GM18517 (cell line): ENCODE data around the gene PTPRD.

Source experiments
- ATAC-seq: cut with Tn5 transposase; IDR thresholded peaks from one replicate; pipeline ENCODE4 v1.9.1; 2021; ENCODE audit warnings: mild to moderate bottlenecking, moderate library complexity; ENCODE audit not compliant: unreplicated experiment

Gene PTPRD

DNA sequence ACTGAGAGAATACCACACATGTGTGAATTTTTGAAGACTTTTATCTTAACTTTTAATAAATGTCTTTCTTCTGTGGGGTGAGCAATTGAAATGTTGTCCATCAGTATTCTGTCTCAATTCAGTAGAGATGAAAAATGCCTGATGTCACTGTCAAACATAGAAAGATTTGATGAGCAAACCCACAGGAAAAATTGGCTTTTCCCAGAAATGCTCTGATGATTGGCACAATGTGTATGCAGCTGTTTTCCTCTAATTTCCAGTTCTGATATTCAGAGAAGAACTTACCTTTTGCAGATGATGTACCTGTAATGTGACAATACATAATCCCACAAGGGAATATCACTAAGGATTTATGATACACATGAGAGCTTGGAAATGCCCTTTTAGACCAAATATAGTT lies 340.0 kb downstream of the PTPRD start:
- ATAC-seq, result no peak

DNA sequence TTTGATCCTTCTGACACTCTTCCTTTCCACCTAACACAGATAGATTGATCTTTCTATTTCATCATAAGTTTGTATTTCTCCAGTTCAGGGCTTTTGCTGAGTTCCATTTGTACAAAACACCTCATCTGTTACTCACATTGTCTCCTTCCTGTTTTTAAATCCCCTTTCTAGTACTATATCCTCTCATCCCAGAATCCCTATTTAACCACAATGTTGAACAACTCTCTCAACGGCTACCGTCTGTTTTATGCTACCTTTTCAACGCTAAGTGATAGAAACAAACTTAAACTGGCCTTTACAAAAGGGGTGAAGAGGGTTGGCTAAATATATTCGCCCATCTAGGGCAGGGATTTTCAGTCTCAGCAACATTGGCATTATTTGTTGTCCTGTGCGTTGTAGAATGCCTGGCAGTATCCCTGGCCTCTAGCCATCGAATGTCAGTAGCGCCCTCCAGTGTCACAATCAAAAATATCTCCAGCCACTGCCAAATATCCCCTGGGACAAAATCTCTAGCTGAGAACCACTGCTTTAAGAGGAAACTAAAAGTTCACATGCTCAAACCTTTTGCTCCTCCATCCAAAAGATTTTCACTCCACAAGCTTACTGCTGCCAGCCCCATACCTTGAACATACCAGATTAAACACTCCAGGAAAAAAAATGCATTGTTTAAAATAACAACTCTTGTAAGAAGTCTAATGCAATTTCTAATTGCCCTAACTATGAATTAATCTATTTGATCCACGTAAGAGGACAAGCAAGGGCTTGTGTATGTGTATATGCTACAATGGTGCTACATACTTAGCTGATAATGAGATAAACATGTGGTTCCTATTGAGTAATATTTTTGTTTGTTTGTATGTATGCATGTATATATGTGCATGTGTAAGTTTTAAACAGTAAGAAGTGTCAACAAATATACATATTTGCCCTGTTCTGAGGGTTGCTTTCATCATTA lies 344.0 kb downstream of the PTPRD start:
- ATAC-seq, result no peak

DNA sequence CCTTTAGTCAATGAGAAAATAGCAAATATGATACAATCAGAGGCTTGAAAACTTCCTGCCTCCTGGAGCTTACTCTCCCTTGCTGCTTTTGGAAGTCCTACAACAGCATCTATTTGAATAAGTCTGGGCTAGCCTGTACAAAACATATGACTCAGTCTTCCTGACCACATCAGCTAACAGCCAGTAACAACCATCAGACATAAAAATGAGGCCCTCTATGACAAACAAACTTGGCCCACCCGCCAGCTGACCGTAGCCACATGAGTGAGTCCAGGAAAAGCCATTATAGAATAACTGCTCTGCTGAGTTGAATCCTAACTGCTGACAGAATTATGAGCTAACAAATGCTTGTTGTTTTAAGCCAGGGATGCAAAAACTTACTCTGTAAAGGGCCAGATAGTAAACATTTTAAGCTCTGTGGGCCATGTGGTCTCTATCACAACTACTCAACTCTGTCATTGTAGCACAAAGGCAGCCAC lies 347.6 kb downstream of the PTPRD start:
- ATAC-seq, result no peak

DNA sequence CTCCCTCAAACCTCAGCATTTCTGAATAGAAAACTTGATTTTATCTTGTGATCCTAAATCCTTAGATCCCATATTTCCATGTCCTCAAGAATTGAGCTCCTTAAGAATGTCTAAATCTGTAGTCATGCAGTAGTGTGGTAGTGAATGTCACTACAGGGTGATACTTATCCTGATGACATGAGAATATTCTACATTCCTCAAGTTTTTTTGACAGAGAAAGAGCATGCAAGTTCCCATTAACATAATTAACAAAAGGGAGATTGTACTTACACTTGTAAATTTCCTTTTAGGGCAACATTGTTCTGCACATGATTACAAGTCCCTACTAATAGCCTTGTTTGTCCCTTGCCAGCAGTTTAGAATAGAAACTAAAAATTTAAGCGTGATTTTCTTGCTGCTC lies 352.3 kb downstream of the PTPRD start:
- no peak for ATAC-seq

DNA sequence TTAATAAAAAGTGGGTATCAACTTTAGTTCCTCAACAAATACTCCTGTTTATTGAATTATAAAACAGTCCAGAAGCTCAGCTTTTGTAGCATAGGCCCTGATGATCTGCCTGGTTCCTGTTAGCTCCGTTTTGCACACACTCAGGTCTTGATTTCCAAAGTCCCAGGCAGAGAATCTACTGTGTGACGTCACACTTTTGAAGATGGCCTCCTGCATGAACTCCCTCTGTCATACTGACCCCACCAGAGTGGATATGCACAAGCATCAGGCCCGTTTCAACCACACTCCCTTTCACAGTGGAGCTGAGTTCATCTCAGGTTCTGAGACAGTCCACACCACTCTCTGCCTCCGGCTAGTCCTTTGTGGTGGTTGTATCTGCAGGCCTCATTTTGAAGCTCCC lies 353.1 kb downstream of the PTPRD start:
- ATAC-seq, result no peak

DNA sequence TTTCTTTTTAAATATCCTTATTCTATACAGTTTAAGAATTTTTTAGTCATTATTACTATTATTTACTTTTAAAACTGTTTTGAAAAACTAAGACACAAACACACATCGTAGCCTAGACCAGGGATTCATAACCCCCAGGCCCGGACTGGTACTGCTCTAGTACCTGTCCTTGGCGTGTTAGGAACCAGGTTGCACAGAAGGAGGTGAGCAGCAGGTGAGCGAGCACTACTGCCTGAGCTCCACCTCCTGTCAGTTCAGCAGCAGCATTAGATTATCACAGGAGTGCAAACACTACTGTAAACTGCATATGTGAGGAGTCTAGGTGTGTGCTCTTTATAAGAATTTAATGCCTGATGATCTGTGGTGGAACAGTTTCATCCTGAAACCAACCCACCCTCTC lies 357.0 kb downstream of the PTPRD start:
- ATAC-seq, result no peak

DNA sequence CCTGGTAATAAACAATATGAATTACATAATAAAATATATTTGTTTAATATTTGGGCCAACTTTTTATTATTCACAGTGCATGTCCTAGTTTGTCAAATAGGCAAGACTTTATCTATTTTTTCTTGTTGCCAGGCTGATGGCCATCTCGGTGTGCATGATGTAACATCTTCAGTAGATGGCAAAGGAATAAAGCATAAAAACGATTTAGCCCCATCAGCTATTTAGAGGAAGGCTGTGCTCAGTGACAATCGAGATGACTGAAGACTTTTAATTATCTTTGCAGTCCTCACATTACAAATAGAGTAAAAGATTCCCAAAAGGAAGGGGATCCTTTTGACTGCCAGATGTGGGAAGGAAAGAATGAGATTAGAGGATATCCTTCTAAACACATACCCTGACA lies 358.5 kb downstream of the PTPRD start:
- no peak for ATAC-seq

DNA sequence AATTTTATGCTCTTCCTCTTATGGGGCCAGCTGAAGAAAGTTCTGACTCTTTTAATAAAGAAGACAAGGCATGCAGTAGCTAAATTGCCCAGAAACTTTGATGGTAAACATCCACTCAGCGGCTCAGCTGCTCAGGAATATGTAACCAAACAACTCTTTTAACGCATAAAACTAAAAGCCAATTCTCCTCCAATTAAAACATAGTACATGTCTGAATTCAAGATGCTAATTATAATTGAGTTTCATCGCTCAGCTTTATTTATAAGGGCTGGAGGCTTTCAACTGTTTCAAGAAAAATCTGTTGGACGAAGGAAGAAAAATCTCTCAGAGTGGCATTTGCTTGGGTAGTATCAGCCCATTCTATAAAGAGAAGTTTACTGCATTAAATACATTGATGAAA lies 359.5 kb downstream of the PTPRD start:
- ATAC-seq, result no peak

DNA sequence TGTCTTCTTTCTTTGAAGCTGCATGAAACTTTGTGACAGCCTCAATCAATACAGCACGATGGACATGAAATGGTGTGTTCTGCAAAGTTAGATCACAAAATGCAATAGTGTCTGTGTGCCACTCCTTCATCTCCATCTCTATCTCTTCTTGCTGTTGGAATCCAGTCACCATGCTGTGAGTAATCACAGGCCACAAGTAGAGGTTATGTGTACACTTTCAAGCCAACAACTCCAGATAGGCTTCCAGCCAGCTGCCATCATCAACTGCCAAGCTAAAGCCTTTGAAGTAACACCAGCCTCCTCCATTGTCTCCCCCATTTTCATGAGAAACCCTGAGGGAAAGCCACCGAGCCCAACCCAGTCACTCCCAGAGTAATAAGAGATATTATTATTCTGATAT lies 360.6 kb downstream of the PTPRD start:
- ATAC-seq, result no peak

DNA sequence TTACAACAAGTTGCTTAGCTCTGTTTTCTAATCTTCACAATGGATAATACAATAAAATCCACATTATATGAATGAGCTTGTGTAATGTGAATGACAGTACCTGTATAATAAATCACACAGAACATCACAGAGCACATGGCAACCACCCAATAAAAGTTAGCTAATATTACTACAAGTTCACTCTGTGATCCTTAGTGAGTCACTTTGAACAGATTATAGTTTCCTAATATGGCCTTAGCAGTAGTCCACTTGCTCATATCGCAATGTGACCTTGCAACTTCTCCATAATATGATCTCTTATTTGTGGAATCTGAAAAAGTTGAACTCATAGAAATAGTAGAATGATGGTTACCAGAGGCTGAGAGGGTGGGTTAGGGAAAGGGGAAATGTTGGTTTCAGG lies 361.3 kb downstream of the PTPRD start:
- no peak for ATAC-seq

DNA sequence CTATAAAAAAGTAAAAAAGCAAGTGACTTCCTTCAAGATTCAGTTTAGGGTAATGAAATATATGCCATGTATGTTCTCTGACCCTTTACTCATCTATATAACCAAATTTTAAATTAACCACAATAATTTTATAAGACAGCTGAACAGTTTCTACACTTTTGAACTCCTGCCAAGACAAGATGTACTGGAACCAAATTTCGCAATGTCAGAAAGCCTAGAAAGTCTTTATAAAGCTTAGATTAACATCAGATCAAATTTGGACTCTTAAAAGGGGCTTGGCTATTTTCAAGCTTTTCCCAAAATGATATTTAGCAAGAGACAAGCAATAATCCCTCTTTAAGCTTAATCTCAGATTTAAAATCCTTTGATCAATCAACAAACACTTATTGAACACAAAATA lies 362.6 kb downstream of the PTPRD start:
- no peak for ATAC-seq

DNA sequence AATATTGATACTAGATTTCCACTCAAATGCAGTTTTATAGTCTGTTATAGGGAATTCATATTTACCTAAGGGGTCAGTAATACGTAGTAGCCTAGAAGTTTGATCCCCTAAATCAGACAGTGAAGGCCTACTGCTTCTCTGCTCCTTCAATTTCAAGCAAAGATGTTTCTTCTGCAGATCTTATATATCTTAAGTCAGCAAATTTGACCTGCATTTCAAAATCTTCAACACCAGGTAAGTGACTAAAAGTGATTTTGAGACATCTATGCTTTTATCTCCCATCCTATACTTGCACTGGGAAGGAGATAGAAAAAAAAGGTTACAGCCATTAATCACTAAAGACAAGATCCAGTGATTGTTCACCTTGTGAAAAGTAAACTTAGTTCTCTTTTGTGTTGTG lies 363.9 kb downstream of the PTPRD start:
- ATAC-seq, result no peak

DNA sequence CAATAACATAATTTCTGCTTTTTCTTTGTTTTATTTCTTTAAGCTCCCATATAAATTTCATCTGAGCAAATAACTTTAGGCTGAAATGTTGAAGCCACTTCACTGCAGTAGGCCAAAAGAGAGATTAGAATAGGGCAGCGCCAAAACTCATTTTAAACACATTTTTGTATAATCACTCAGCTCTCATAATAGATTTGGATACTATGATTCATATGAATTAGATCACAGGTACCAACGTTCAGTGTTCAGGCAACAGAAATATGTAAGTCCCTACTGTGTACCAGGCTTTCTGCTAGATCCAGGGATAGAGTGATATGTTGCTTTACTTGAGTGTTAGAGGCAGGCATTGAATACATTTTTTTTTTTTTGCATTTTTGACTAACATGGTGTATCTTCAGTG lies 370.5 kb downstream of the PTPRD start:
- ATAC-seq, result no peak

DNA sequence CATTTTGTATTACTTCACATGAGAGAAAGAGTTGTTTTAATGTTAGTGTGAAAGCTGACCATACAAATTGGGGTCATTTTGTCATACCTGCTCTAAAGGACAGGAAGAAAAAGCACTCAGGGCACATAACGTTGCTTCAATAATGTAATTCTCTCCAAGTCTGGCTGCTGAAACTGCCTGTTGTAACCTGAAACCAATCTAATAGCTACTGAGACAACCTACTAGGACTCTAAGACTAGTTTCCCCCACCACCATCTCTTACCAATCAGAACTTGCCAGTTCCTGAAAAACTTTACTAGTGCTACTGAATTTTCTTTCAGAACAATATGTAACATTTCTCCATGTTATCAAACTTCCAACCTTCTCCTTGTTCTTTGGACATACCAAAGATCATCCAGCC lies 374.7 kb downstream of the PTPRD start:
- ATAC-seq, result no peak

DNA sequence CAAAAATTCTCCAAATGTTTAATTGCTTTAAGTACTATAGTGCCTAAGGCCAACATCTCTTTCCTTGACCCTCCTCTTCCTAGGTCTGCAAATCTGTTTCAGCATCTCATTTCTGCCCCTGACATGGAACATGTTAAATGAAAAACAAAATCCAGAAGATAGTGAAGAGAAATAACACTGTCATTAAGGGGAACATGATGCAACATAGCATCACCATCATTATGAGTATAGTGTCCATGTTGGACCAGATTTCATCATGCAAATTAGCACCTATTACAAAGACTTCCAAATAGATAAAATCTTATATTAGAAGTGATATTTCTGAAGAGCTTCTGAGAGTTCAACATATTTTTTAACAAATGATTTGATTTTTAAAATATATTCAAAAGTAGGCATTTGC lies 375.2 kb downstream of the PTPRD start:
- no peak for ATAC-seq

DNA sequence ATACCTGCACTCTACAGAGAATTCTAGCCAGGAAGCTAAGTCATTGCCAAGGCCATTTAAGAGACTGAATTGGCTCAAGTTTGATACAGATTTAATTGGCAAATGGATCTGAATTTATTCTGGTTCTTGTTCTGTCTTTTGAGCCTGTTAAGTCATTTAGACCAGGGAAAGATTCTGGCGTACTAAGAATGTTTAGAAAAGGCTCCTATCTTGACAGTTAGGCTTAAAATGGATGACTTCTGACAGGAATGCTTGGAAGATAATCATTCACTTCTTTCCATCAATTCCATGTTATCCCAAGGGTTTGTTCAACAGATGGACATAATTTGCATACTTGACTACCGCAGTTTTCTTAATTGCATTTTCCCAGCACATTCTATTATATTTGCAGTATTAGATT lies 376.6 kb downstream of the PTPRD start:
- ATAC-seq, result no peak

DNA sequence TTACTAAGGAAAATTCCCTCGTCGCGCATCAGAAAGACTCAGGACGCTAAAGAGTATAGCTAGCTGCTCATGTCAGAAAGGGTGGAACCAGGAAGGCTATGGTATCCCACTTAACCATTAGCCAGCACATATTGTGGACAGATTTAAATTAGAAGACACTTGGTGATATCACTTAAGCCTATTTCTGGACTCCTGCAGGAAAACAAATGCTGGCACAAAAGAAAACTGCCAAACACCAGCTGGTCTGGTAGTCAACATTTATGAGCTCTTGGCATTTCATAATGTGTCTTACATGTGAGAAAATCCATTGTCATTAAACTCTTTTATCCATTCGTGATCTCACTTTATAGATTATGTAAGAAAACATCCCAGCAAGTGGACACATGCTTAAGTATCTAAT lies 377.4 kb downstream of the PTPRD start:
- ATAC-seq, result no peak

DNA sequence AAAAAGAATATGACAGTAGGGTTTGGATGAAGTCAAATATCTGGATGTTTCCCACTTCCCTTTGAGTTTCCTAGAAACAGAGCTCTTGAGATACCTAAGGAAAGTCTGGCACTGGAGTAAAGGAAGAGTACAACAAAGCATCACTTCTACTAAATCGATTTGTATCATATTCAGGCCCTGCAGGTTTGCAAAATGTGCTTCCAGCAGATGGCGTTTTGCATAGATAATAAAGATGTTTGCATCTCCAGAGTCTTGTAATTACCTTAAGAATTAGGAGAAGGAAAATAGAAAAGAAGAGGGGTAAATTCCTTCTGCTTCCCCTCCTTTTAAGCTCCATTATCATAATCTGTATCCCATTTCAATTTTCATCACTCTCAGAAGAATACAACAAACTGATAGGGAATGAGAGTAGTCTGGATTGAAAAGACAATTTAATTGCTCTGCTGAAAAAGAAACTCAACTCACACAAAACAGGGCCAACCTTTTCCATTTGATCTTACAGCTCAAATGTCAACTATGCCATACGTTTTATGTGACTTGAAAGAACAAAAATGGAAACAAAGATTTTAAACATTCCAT lies 380.4 kb downstream of the PTPRD start:
- no peak for ATAC-seq

DNA sequence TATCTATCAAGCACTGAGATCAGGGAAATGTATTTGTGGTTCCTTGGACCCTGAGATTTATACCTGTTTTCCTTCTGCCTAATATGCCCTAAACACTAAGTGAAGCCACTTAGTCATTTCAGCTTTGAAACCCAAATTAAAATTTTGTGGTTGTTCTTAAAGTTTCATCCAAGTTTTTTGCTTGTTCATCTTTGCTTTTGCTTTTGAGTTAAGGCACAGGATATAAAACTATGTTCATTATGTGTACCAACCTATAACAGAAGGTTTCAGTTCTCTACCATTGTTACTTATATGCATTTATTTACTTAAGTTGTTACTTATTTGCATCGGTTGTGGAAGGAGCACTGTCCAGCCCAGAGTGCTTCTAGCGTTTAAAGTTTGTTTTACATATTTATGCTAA lies 382.3 kb downstream of the PTPRD start:
- ATAC-seq, result peak; percentile 77

DNA sequence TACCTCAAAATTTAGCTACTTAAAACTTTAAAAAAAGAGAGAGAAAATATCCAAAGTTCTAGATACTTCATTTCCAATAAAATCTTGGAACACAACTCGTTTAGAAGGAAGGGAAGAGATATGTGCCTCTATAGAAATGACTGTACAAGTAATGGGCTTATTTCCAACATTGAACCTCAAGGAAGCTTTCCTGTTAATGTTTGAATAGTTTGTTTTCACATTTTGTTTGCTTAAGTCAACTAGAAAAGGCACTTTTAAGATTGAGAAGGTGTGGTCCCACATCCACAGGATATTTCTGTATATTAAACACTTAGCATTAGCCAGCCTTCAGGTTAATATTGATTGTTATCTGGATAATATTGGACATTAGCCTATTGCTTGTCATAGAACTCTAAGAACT lies 384.7 kb downstream of the PTPRD start:
- no peak for ATAC-seq

DNA sequence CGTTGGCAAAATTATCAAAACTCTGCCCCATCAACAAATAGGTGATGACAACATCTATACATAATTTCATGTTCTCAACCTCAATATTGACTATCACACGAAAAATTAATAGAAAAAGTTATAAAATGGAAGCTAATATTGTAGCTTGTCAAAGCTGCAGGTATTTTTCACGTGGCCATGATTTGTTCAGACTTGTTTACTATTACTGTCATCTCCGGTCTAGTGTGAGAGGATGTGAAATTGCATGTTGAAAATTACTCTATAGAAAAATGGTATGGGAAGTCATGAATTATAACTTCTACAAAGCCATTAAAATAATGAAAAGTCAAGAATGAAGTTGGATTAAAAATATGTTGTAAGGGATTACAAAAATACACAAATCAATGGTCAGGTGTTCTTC lies 385.8 kb downstream of the PTPRD start:
- no peak for ATAC-seq

DNA sequence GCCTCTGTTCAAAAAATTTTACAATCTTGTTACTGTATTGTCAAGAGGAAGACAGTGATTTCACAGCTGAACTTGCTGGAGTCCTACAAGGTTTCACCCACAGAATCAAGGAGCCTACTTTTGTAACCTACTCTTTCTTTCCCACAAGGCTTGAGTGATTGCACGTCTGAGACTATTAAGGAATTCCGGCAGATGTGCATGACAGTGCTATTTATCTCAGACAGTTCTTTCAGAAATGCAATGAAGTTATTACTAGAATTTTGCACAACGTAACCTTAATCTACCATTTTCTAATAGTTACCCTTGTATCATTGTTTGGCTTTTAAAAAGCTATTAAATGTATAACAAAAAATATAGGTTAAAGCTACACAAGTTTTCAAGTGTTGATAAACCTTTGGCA lies 400.1 kb downstream of the PTPRD start:
- no peak for ATAC-seq

DNA sequence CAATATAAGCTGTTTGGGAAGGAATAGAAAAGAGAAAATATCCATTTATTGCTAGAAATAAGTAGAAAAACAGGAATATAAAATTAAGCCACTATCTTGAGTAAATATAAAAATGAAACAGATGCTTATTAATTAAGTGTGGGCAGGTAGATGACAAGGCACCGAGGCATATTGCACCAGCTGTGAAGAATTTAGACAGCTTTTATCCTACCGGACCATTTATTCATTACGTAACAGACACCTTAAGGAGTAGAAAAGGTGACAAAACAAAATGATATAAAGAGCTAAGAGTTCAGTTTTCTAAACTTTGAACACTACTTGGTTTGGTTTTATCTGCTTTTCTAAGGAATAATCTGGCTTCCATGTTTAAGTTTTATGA lies 404.1 kb downstream of the PTPRD start:
- no peak for ATAC-seq
